ENCODE data around the gene TMCC1.

- no peak for TF ChIP-seq POLR2A (IDR thresholded peaks at IDR 0.05)
- TF ChIP-seq CTCF (IDR thresholded peaks at IDR 0.05): no peak
- TF ChIP-seq POLR2AphosphoS5 (IDR thresholded peaks at IDR 0.05): no peak
- TF ChIP-seq EP300 (IDR thresholded peaks at IDR 0.05; ENCODE audit: low read depth): no peak
These were observed 241.9 kb downstream of the TMCC1 start for GRCh38 chr3:129651435-129652202.

All from transverse colon (tissue), 4 donors.